ENCODE results near the gene EHD3.

DNA sequence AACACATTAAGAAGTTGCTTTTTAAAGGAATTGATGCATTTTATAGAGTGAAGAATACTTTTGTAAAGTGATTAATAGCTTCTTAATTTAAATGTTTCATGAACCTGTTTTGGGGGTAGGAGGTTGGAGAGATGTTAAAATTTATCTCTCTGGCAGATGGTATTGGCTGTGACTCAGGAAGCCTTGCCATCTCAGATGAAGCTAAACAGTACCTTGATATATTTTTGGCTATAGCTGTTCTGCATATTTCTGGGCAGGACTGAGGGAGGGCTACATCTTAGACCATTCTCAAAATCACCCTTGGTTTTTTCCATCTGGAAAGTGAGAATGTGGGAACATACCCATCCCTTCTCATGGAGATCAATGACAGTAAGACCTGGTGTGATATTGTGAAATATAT is 30.0 kb upstream of the EHD3 start:
- TF ChIP-seq, protein P1, sequence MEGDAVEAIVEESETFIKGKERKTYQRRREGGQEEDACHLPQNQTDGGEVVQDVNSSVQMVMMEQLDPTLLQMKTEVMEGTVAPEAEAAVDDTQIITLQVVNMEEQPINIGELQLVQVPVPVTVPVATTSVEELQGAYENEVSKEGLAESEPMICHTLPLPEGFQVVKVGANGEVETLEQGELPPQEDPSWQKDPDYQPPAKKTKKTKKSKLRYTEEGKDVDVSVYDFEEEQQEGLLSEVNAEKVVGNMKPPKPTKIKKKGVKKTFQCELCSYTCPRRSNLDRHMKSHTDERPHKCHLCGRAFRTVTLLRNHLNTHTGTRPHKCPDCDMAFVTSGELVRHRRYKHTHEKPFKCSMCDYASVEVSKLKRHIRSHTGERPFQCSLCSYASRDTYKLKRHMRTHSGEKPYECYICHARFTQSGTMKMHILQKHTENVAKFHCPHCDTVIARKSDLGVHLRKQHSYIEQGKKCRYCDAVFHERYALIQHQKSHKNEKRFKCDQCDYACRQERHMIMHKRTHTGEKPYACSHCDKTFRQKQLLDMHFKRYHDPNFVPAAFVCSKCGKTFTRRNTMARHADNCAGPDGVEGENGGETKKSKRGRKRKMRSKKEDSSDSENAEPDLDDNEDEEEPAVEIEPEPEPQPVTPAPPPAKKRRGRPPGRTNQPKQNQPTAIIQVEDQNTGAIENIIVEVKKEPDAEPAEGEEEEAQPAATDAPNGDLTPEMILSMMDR (IDR thresholded peaks at IDR 0.05 in 8 of 11, conservative IDR thresholded peaks at IDR 0.05 in 3 of 11) = no peak
- TF ChIP-seq POLR2A (IDR thresholded peaks at IDR 0.05) (no peak), POLR2AphosphoS5 (IDR thresholded peaks at IDR 0.05) (no peak)

Measured in spleen (tissue), 7 donors.